Measurements from ENCODE around the gene PRR15L.
"Not testable (repeated sequence)": the region's sequence is repeated elsewhere in the genome, so short reads cannot be mapped to it uniquely, and the experiment has no call there.

The PRR15L gene

GRCh38 chr17:47929218-47930000 is 28.3 kb downstream of the PRR15L start:
- DNase-seq (ENCODE audit: low spot score), result no peak

GRCh38 chr17:47928415-47928814 is 29.3 kb downstream of the PRR15L start:
- no peak for TF ChIP-seq CTCF (IDR thresholded peaks at IDR 0.05; ENCODE audit: extremely low read depth, missing control alignments)
- no peak for DNase-seq (ENCODE audit: low spot score)

More at GRCh38 chr17:47929218-47930000, 28.3 kb downstream of the PRR15L start:
- TF ChIP-seq CTCF (IDR thresholded peaks at IDR 0.05; ENCODE audit: extremely low read depth, missing control alignments), result no peak

GRCh38 chr17:47927821-47928400 is 29.8 kb downstream of the PRR15L start:
- TF ChIP-seq CTCF (IDR thresholded peaks at IDR 0.05; ENCODE audit: extremely low read depth, missing control alignments), result no peak
- no peak for DNase-seq (ENCODE audit: low spot score)

- no peak for DNase-seq (ENCODE audit: low spot score)
- no peak for TF ChIP-seq CTCF (IDR thresholded peaks at IDR 0.05; ENCODE audit: extremely low read depth, missing control alignments)
Observed at GRCh38 chr17:47925678-47925988, 32.0 kb downstream of the PRR15L start.

GRCh38 chr17:47924785-47925677 is 32.7 kb downstream of the PRR15L start:
- no peak for DNase-seq (ENCODE audit: low spot score)
- TF ChIP-seq CTCF (IDR thresholded peaks at IDR 0.05; ENCODE audit: extremely low read depth, missing control alignments), result no peak

GRCh38 chr17:47919889-47920288 is 37.8 kb downstream of the PRR15L start:
- not testable (repeated sequence) for DNase-seq (ENCODE audit: low spot score)

GRCh38 chr17:47918991-47919390 is 38.7 kb downstream of the PRR15L start:
- no peak for DNase-seq (ENCODE audit: low spot score)
- no peak for TF ChIP-seq CTCF (IDR thresholded peaks at IDR 0.05; ENCODE audit: extremely low read depth, missing control alignments)

Measured in GM20000 (cell line).